Tongue (tissue), 2 donors: ENCODE measurements around the gene TPK1. TPM values are rescaled to one million over a fixed set of nuclear protein-coding genes. Genes with fewer than 3 reads are reported as not detected.

Experiments
- DNase-seq: peaks from one replicate; pipeline ENCODE4 v3.0.0-alpha.2; 2015
- total RNA-seq: library from RNA; depleted of rRNA; stranded (reverse); fragments of >200 nt; gene quantifications from one replicate; pipeline ENCODE4 v1.2.3, GENCODE V29; 2014

TPK1 gene
- total RNA-seq, 1 donor from 2014 or later = 4.3 TPM

GRCh38 chr7:144528536-144529045 lies 307.3 kb downstream of the TPK1 start:
- DNase-seq = no peak

GRCh38 chr7:144527051-144527471 lies 308.8 kb downstream of the TPK1 start:
- DNase-seq = no peak

- DNase-seq = no peak
Observed at GRCh38 chr7:144525956-144526355, 309.9 kb downstream of the TPK1 start.

GRCh38 chr7:144524271-144524670 lies 311.6 kb downstream of the TPK1 start:
- no peak for DNase-seq

GRCh38 chr7:144523621-144524020 lies 312.2 kb downstream of the TPK1 start:
- no peak for DNase-seq

GRCh38 chr7:144519925-144520324 lies 315.9 kb downstream of the TPK1 start:
- peak; percentile 25 for DNase-seq

- DNase-seq = no peak
Observed at GRCh38 chr7:144518360-144518759, 317.5 kb downstream of the TPK1 start.

- DNase-seq = no peak
Observed at GRCh38 chr7:144517749-144518148, 318.1 kb downstream of the TPK1 start.

- no peak for DNase-seq
Observed at GRCh38 chr7:144516729-144517525, 318.9 kb downstream of the TPK1 start.

GRCh38 chr7:144513334-144513733 lies 322.5 kb downstream of the TPK1 start:
- peak; percentile 32 for DNase-seq

GRCh38 chr7:144510621-144511020 lies 325.2 kb downstream of the TPK1 start:
- no peak for DNase-seq

GRCh38 chr7:144508702-144509101 lies 327.2 kb downstream of the TPK1 start:
- no peak for DNase-seq

- DNase-seq = no peak
Observed at GRCh38 chr7:144503215-144503614, 332.6 kb downstream of the TPK1 start.

- DNase-seq = no peak
Observed at GRCh38 chr7:144500225-144500624, 335.6 kb downstream of the TPK1 start.

GRCh38 chr7:144497282-144497681 lies 338.6 kb downstream of the TPK1 start:
- no peak for DNase-seq

- no peak for DNase-seq
Observed at GRCh38 chr7:144494355-144494754, 341.5 kb downstream of the TPK1 start.

GRCh38 chr7:144489504-144489903 lies 346.3 kb downstream of the TPK1 start:
- DNase-seq = no peak

- no peak for DNase-seq
Observed at GRCh38 chr7:144488977-144489376, 346.9 kb downstream of the TPK1 start.

GRCh38 chr7:144487901-144488300 lies 348.0 kb downstream of the TPK1 start:
- DNase-seq = no peak

- DNase-seq = no peak
Observed at GRCh38 chr7:144484445-144484844, 351.4 kb downstream of the TPK1 start.

GRCh38 chr7:144483189-144483588 lies 352.7 kb downstream of the TPK1 start:
- no peak for DNase-seq

- peak; percentile 20 for DNase-seq
Observed at GRCh38 chr7:144481833-144482232, 354.0 kb downstream of the TPK1 start.

- no peak for DNase-seq
Observed at GRCh38 chr7:144477348-144477747, 358.5 kb downstream of the TPK1 start.
